ENCODE results near the gene THBS4.

THBS4 gene

DNA sequence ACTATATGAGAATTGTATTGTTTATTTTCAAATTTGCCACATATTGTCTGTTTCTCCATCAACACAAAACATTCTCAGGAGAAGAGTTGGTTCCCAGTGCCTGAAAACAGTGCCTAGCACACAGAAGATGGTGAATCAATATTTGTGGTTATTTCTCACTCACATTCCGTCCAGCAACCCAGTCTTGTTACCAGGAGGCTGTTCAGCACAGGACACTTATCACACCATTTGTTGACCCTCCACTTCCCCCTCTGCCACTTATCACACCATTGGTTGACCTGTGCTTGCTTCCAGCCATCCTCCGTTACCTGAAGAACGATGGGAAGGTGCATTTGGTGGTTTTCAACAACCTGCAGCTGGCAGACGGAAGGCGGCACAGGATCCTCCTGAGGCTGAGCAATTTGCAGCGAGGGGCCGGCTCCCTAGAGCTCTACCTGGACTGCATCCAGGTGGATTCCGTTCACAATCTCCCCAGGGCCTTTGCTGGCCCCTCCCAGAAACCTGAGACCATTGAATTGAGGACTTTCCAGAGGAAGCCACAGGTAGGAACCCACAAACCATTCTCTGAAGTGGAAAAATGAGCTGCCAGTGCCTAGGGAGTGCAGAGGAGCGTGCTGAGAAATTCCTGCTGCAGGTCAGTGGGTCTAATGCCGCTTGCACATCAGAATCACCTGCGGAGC is 20.5 kb downstream of the THBS4 start:
- POLR2A ChIA-PET: no interaction called here
- Histone ChIP-seq H3K27ac (ENCODE audit: extremely low read depth, low read depth, low read length) (no peak overlapping the region), H3K9me3 (ENCODE audit: control insufficient read depth, insufficient read depth, low read depth, low read length) (no peaks in the 10 kb centered on the region), H3K4me3 (ENCODE audit: low read depth, low read length) (no peak overlapping the region), H3K4me1 (ENCODE audit: control insufficient read depth, insufficient read depth, low read length) (no peaks in the 10 kb centered on the region), H3K36me3 (ENCODE audit: control insufficient read depth in 2 of 2, insufficient read depth in 1 of 2, low read length in 2 of 2) (no peaks in the 10 kb centered on the region)
- CTCF ChIA-PET: interaction anchor here (1.0 kb wide), 1 partner anchor 23 kb away, joined by 3 read pairs; no protein-coding TSS in a partner anchor
- no peak for TF ChIP-seq ZNF600 (tag by site-specific recombination; IDR thresholded peaks at IDR 0.05)
- TF ChIP-seq ZNF248 (tag by site-specific recombination; IDR thresholded peaks at IDR 0.05): no peak
- no peak for TF ChIP-seq ZNF157 (tag by site-specific recombination; IDR thresholded peaks at IDR 0.05)
- no peak for TF ChIP-seq ZNF707 (tag by site-specific recombination; IDR thresholded peaks at IDR 0.05)
- no peak for TF ChIP-seq KLF1 (tag by site-specific recombination; IDR thresholded peaks at IDR 0.05)
- no peak for TF ChIP-seq SETDB1 (IDR thresholded peaks at IDR 0.05; ENCODE audit: insufficient read length, low read length)
- no peak for TF ChIP-seq PRDM1 (tag by site-specific recombination; IDR thresholded peaks at IDR 0.05)
- no peak for TF ChIP-seq YY1 (tag by site-specific recombination; IDR thresholded peaks at IDR 0.05)
- TF ChIP-seq ZSCAN16 (tag by site-specific recombination; IDR thresholded peaks at IDR 0.05): no peak
- TF ChIP-seq ZFP69B (tag by site-specific recombination; IDR thresholded peaks at IDR 0.05): no peak
- no peak for TF ChIP-seq KLF7 (tag by site-specific recombination; IDR thresholded peaks at IDR 0.05; ENCODE audit: borderline replicate concordance)
- TF ChIP-seq ZNF48 (tag by site-specific recombination; IDR thresholded peaks at IDR 0.05): no peak
- no peak for TF ChIP-seq ZBTB17 (tag by site-specific recombination; IDR thresholded peaks at IDR 0.05)
- TF ChIP-seq ZNF548 (tag by site-specific recombination; IDR thresholded peaks at IDR 0.05): no peak
- 0 out of 2 replicates have a peak, but pooled peaks have one; percentile 29 for TF ChIP-seq SCRT1 (tag by site-specific recombination; IDR thresholded peaks at IDR 0.05; ENCODE audit: borderline replicate concordance)
- peak; percentile 25; the same call in 1 of the 2 replicates for TF ChIP-seq SCRT2 (tag by site-specific recombination; IDR thresholded peaks at IDR 0.05)

GRCh38 chr5:80057099-80057498 is 22.0 kb downstream of the THBS4 start:
- Histone ChIP-seq H3K27ac (ENCODE audit: extremely low read depth, low read depth, low read length) (no peak overlapping the region), H3K9me3 (ENCODE audit: control insufficient read depth, insufficient read depth, low read depth, low read length) (no peaks in the 10 kb centered on the region), H3K36me3 (ENCODE audit: control insufficient read depth in 2 of 2, insufficient read depth in 1 of 2, low read length in 2 of 2) (no peaks in the 10 kb centered on the region), H3K4me1 (ENCODE audit: control insufficient read depth, insufficient read depth, low read length) (no peaks in the 10 kb centered on the region), H3K4me3 (ENCODE audit: low read depth, low read length) (no peak overlapping the region)
- ChIA-PET POLR2A (no interaction called here), CTCF (no interaction called here)
- TF ChIP-seq ZFP41 (tag by site-specific recombination; IDR thresholded peaks at IDR 0.05; ENCODE audit: borderline replicate concordance) (no peak), GLI4 (tag by site-specific recombination; IDR thresholded peaks at IDR 0.05) (no peak), ZNF830 (tag by site-specific recombination; IDR thresholded peaks at IDR 0.05; ENCODE audit: low read depth) (no peak), ZNF560 (tag by site-specific recombination; IDR thresholded peaks at IDR 0.05; ENCODE audit: borderline replicate concordance) (no peak), KLF1 (tag by site-specific recombination; IDR thresholded peaks at IDR 0.05) (no peak), ZSCAN16 (tag by site-specific recombination; IDR thresholded peaks at IDR 0.05) (no peak), OSR2 (tag by site-specific recombination; IDR thresholded peaks at IDR 0.05) (no peak), ELK4 (IDR thresholded peaks at IDR 0.05; ENCODE audit: borderline replicate concordance, low read depth, low read length) (no peak), ZSCAN4 (tag by site-specific recombination; IDR thresholded peaks at IDR 0.05) (no peak), ZNF670 (tag by site-specific recombination; IDR thresholded peaks at IDR 0.05; ENCODE audit: low read depth) (no peak), YY1 (tag by site-specific recombination; IDR thresholded peaks at IDR 0.05) (no peak), ZNF558 (tag by site-specific recombination; IDR thresholded peaks at IDR 0.05) (no peak), ZNF513 (tag by site-specific recombination; IDR thresholded peaks at IDR 0.05) (no peak), ZNF660 (tag by site-specific recombination; IDR thresholded peaks at IDR 0.05) (no peak), ZNF658 (tag by site-specific recombination; IDR thresholded peaks at IDR 0.05) (no peak), ZNF146 (tag by site-specific recombination; IDR thresholded peaks at IDR 0.05) (no peak)
- TF ChIP-seq, protein P1, sequence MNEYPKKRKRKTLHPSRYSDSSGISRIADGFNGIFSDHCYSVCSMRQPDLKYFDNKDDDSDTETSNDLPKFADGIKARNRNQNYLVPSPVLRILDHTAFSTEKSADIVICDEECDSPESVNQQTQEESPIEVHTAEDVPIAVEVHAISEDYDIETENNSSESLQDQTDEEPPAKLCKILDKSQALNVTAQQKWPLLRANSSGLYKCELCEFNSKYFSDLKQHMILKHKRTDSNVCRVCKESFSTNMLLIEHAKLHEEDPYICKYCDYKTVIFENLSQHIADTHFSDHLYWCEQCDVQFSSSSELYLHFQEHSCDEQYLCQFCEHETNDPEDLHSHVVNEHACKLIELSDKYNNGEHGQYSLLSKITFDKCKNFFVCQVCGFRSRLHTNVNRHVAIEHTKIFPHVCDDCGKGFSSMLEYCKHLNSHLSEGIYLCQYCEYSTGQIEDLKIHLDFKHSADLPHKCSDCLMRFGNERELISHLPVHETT (tag by site-specific recombination; IDR thresholded peaks at IDR 0.05): no peak

Data from HEK293 (cell line).